Skin of body (tissue), 1 donor: ENCODE measurements around the gene NTSR1. TPM values are rescaled to one million over a fixed set of nuclear protein-coding genes. Genes with fewer than 3 reads are reported as not detected.

Experiments used
- total RNA-seq: library from RNA; depleted of rRNA; stranded (reverse); fragments of >200 nt; gene quantifications from one replicate; pipeline ENCODE4 v1.2.3, GENCODE V29; 2014

NTSR1 gene
- total RNA-seq, 1 donor from 2014 or later, result 0.10 TPM

Other genes starting within 250 kb of the NTSR1 start
- gene GATA5, start 232.8 kb upstream of the NTSR1 start, total RNA-seq, result not detected
- gene SLCO4A1, start 66.3 kb upstream of the NTSR1 start, total RNA-seq, result 6.3 TPM
- 9.3 TPM for gene MRGBP, start 87.6 kb downstream of the NTSR1 start, total RNA-seq
- gene OGFR, start 96.0 kb downstream of the NTSR1 start, total RNA-seq, result 17.8 TPM
- gene COL9A3, start 108.2 kb downstream of the NTSR1 start, total RNA-seq, result 17.8 TPM
- 11.3 TPM for gene TCFL5, start 153.0 kb downstream of the NTSR1 start, total RNA-seq
- 34.4 TPM for gene DIDO1, start 217.7 kb downstream of the NTSR1 start, total RNA-seq
- 41.8 TPM for gene GID8, start 229.3 kb downstream of the NTSR1 start, total RNA-seq
- 4.7 TPM for gene SLC17A9, start 243.9 kb downstream of the NTSR1 start, total RNA-seq